NCI-H2227 treated with DMSO at 0.1 percent for 48 hours (cell line): ENCODE measurements around the gene ZBTB7C.

Source experiments
- DNase-seq: peaks from one replicate; lab custom pipeline; 2025; lab: John Stamatoyannopoulos, UW

The ZBTB7C gene

DNA sequence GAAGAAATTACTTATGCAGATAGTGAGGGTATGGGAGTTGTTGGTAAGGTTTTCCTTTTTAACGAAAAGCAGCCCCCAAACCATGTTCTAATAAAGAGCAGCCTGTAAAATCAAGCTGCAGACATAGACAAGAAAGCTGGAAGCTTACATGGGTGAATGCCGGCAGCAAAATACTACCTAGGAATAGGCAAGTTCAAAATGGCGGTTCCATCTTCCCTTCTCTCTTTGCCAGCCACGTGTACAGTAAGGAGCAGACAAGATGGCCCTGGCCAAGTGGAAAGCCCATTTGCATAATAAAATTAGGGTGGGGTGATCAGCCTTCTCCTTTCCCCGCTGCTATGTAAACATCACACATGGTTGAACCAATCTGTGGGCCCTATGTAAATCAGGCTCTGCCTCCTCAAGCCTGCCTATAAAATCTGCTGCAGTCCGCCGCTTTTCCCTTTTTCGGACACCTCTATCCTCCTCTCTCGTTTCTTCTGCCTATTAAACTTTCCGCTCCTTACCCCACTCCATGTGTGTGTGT, 155.0 kb downstream of the ZBTB7C start:
- no peak for DNase-seq

DNA sequence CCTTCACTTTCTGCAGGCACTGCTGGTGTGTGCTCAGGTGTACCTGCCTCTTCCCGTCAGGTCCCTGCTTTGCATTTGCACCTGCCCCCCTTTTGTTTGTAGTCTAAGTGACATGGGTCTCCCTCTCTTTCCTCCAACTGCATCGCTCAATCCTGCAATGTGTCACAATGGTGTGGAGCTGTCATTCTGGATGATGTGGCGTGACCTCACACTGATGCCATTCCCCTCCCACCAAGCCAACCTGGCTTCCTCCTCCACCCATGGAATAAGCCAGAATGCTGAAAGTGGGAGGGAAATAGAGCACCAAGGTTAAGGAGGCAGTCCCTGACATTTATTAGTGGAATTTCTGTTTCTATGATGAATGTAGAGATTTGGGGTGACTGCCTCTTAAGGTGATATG, 156.7 kb downstream of the ZBTB7C start:
- DNase-seq = no peak

- DNase-seq = no peak
Observed at GRCh38 chr18:48250918-48251317, 158.3 kb downstream of the ZBTB7C start.

DNA sequence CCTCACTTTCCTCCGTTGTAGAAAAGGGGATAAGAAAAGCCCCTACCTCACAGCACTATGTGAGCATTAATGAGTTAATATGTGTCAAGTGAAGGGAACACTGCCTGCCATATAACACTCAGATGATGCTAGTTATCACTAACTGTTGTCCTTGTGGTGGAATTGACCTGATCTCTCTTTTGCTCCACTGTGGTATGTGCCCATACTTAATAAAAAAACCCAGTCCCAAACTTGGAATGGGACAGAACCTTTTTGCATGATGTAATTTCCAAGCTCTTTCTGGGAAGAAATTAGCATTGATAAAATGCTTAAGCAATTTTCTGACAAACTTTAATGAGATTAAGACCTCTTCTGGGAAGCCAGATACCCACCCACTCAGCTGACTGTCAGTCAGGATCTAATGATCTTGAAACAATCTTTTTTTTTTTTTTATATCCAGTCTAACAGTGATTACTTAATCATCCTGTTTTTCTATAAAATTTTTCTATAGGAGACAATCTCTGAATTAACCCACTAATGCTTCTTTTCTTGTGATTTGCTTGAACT, 158.7 kb downstream of the ZBTB7C start:
- no peak for DNase-seq

DNA sequence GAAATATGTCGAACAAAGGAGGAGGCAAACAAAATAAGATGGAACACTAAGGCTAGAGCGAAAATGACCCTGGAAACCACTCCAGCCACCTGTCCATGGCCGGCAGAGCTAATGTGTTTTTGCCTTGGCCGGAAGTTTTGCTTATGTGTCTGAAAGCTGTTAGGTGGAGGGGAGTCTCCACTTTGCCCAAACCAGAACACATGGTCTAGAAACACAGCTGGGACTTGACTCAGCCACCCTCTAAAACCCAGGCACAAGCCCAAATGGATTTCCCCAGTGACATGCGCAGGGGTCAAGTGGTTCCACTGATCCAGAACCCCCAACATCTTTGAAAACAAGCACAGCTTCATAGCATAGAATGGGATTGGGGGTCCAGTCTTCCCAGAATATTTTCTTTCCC, 159.3 kb downstream of the ZBTB7C start:
- DNase-seq = no peak

- DNase-seq = no peak
Observed at GRCh38 chr18:48244530-48244929, 164.7 kb downstream of the ZBTB7C start.

DNA sequence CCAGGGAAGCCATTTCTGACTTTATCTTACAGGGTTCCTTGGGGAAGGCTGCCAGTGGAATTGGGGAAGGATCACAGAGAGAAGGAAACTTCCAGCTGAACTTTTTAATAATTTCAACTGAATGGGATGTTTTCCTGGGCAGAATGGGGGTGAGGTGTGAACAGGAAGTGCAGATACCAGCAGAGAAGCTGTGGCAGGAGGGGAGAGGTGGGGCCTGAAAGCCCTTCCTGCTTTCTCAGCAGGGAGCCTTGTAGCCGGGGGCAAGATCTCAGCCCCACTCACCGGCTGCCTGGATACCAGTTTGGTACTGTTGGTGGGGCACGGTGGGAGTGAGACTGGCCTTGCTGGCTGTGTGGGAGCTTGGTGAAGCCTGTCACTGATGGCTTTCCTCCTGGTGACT, 170.5 kb downstream of the ZBTB7C start:
- DNase-seq = no peak

GRCh38 chr18:48238206-48238605, 171.0 kb downstream of the ZBTB7C start:
- no peak for DNase-seq

- no peak for DNase-seq
Observed at GRCh38 chr18:48236822-48237221, 172.4 kb downstream of the ZBTB7C start.

- peak; percentile 26 for DNase-seq
Observed at GRCh38 chr18:48230467-48231113, 178.6 kb downstream of the ZBTB7C start.

GRCh38 chr18:48229552-48229981, 179.6 kb downstream of the ZBTB7C start:
- DNase-seq = peak; percentile 9

- DNase-seq = no peak
Observed at GRCh38 chr18:48228841-48229240, 180.3 kb downstream of the ZBTB7C start.

DNA sequence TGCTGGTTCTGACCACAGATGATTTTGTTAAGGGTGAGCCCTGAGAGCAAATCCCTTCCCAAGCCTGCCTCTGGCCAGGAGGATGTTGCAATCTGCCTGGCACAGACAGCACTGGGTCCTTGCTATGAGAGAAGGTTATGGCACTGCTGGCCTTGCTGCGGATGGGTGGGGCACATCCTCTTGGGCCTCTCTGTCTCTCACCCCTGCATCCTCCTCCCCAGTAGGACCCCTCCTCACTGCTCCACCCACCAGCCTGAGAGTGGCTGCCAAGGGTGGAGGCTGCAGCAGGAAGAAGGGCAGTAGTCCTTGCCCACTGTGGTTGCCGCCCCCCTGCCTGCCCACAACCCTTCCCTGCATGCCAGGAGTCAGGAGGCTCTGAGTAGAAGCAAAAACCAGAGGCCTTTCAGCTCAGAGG, 180.9 kb downstream of the ZBTB7C start:
- no peak for DNase-seq

- DNase-seq = no peak
Observed at GRCh38 chr18:48227206-48227605, 182.0 kb downstream of the ZBTB7C start.

GRCh38 chr18:48226401-48226800, 182.8 kb downstream of the ZBTB7C start:
- DNase-seq = no peak

- DNase-seq = peak; percentile 2
Observed at GRCh38 chr18:48222118-48222517, 187.1 kb downstream of the ZBTB7C start.

GRCh38 chr18:48219810-48220499, 189.2 kb downstream of the ZBTB7C start:
- no peak for DNase-seq

- DNase-seq = no peak
Observed at GRCh38 chr18:48219037-48219809, 190.0 kb downstream of the ZBTB7C start.

- no peak for DNase-seq
Observed at GRCh38 chr18:48218285-48219022, 190.7 kb downstream of the ZBTB7C start.

- no peak for DNase-seq
Observed at GRCh38 chr18:48217258-48218250, 191.6 kb downstream of the ZBTB7C start.
